ENCODE results near the gene CRYM. TPM values are rescaled to one million over a fixed set of nuclear protein-coding genes. Genes with fewer than 3 reads are reported as not detected.
"Not testable (repeated sequence)": the region's sequence is repeated elsewhere in the genome, so short reads cannot be mapped to it uniquely, and the experiment has no call there.

The CRYM gene
- total RNA-seq, 1 donor from 2014 or later: 4.6 TPM

- peaks cover 10% of the 10 kb centered on the region for H3K9me3 Mint-ChIP-seq
- TF ChIP-seq CTCF (IDR thresholded peaks at IDR 0.05; ENCODE audit: unreplicated experiment): no peak
- no peaks in the 10 kb centered on the region for H3K36me3 Mint-ChIP-seq
- H3K4me1 Mint-ChIP-seq: peaks cover 2% of the 10 kb centered on the region
- H3K27me3 Mint-ChIP-seq (ENCODE audit: low read depth): no peaks in the 10 kb centered on the region
- H3K4me3 Mint-ChIP-seq: no peak overlapping the region
- DNase-seq (ENCODE audit: low spot score in 2 of 2, unreplicated experiment in 2 of 2): no peak
- no peak overlapping the region for H3K27ac Mint-ChIP-seq
Observed at GRCh38 chr16:21314339-21314738, 36.2 kb upstream of the CRYM start.

- not testable (repeated sequence) for H3K4me3 Mint-ChIP-seq; H3K27me3 Mint-ChIP-seq (ENCODE audit: low read depth); H3K27ac Mint-ChIP-seq; H3K4me1 Mint-ChIP-seq; DNase-seq (ENCODE audit: low spot score in 2 of 2, unreplicated experiment in 2 of 2); H3K36me3 Mint-ChIP-seq
- H3K9me3 Mint-ChIP-seq: peaks cover 17% of the 10 kb centered on the region
Observed at GRCh38 chr16:21312863-21313372, 34.8 kb upstream of the CRYM start.

GRCh38 chr16:21312046-21312445, 34.0 kb upstream of the CRYM start:
- H3K4me3 Mint-ChIP-seq; H3K4me1 Mint-ChIP-seq; H3K27ac Mint-ChIP-seq; H3K27me3 Mint-ChIP-seq (ENCODE audit: low read depth); H3K36me3 Mint-ChIP-seq; DNase-seq (ENCODE audit: low spot score in 2 of 2, unreplicated experiment in 2 of 2): not testable (repeated sequence)
- peaks cover 17% of the 10 kb centered on the region for H3K9me3 Mint-ChIP-seq

GRCh38 chr16:21306712-21307111, 28.6 kb upstream of the CRYM start:
- H3K36me3 Mint-ChIP-seq: not testable (repeated sequence)
- H3K27me3 Mint-ChIP-seq (ENCODE audit: low read depth): peaks cover 36% of the 10 kb centered on the region

GRCh38 chr16:21302898-21303528, 24.9 kb upstream of the CRYM start:
- Mint-ChIP-seq H3K36me3 (no peaks in the 10 kb centered on the region), H3K27ac (no peak overlapping the region), H3K4me1 (peaks cover 22% of the 10 kb centered on the region), H3K27me3 (ENCODE audit: low read depth) (peaks cover 46% of the 10 kb centered on the region), H3K9me3 (no peaks in the 10 kb centered on the region), H3K4me3 (no peak overlapping the region)
- no peak for DNase-seq (ENCODE audit: low spot score in 2 of 2, unreplicated experiment in 2 of 2)
- TF ChIP-seq CTCF (IDR thresholded peaks at IDR 0.05; ENCODE audit: unreplicated experiment): no peak

More at GRCh38 chr16:21306712-21307111, 28.6 kb upstream of the CRYM start:
- not testable (repeated sequence) for H3K27ac Mint-ChIP-seq; DNase-seq (ENCODE audit: low spot score in 2 of 2, unreplicated experiment in 2 of 2); H3K4me1 Mint-ChIP-seq; H3K4me3 Mint-ChIP-seq
- H3K9me3 Mint-ChIP-seq: peaks cover 11% of the 10 kb centered on the region

- DNase-seq (ENCODE audit: low spot score in 2 of 2, unreplicated experiment in 2 of 2): no peak
- Mint-ChIP-seq H3K27ac (no peak overlapping the region), H3K4me1 (peaks cover 22% of the 10 kb centered on the region), H3K27me3 (ENCODE audit: low read depth) (peaks cover 50% of the 10 kb centered on the region), H3K4me3 (peak overlapping the region; percentile 90), H3K9me3 (no peaks in the 10 kb centered on the region), H3K36me3 (no peaks in the 10 kb centered on the region)
- TF ChIP-seq CTCF (IDR thresholded peaks at IDR 0.05; ENCODE audit: unreplicated experiment): no peak
Observed at GRCh38 chr16:21302454-21302853, 24.4 kb upstream of the CRYM start.

- Mint-ChIP-seq H3K27me3 (ENCODE audit: low read depth) (peaks cover 53% of the 10 kb centered on the region), H3K27ac (no peak overlapping the region)
- DNase-seq (ENCODE audit: low spot score in 2 of 2, unreplicated experiment in 2 of 2): no peak
Observed at GRCh38 chr16:21301895-21302291, 23.8 kb upstream of the CRYM start.

More at GRCh38 chr16:21301895-21302291, 23.8 kb upstream of the CRYM start:
- Mint-ChIP-seq H3K4me3 (peak overlapping the region; percentile 90), H3K9me3 (no peaks in the 10 kb centered on the region), H3K4me1 (peaks cover 22% of the 10 kb centered on the region), H3K36me3 (no peaks in the 10 kb centered on the region)
- TF ChIP-seq CTCF (IDR thresholded peaks at IDR 0.05; ENCODE audit: unreplicated experiment): no peak
